ENCODE measurements around the gene ROBO1.

DNA sequence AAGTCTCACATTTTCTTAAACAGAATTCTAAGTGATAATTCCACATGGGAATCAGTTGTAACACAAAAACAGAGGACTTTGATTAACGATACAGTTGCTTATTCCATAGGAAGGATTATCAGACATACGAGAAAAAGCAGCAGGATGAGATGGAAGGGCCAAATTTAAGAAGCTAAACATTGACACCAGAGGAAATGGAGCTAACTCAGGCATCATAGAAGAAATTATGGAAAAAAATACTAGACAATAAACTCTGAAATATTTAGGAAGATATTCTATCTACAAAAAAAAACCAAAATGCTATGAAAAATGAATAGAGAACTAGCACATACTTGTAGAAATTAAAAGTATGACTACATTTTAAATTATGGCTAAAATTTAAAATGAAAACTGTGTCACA lies 776.1 kb downstream of the ROBO1 start:
- TF ChIP-seq, protein P1, sequence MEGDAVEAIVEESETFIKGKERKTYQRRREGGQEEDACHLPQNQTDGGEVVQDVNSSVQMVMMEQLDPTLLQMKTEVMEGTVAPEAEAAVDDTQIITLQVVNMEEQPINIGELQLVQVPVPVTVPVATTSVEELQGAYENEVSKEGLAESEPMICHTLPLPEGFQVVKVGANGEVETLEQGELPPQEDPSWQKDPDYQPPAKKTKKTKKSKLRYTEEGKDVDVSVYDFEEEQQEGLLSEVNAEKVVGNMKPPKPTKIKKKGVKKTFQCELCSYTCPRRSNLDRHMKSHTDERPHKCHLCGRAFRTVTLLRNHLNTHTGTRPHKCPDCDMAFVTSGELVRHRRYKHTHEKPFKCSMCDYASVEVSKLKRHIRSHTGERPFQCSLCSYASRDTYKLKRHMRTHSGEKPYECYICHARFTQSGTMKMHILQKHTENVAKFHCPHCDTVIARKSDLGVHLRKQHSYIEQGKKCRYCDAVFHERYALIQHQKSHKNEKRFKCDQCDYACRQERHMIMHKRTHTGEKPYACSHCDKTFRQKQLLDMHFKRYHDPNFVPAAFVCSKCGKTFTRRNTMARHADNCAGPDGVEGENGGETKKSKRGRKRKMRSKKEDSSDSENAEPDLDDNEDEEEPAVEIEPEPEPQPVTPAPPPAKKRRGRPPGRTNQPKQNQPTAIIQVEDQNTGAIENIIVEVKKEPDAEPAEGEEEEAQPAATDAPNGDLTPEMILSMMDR (IDR thresholded peaks at IDR 0.05): no peak
- TF ChIP-seq POLR2A (IDR thresholded peaks at IDR 0.05): no peak

All from thyroid gland (tissue), 4 donors.